ENCODE data around the gene CADM1.

CADM1 gene

DNA sequence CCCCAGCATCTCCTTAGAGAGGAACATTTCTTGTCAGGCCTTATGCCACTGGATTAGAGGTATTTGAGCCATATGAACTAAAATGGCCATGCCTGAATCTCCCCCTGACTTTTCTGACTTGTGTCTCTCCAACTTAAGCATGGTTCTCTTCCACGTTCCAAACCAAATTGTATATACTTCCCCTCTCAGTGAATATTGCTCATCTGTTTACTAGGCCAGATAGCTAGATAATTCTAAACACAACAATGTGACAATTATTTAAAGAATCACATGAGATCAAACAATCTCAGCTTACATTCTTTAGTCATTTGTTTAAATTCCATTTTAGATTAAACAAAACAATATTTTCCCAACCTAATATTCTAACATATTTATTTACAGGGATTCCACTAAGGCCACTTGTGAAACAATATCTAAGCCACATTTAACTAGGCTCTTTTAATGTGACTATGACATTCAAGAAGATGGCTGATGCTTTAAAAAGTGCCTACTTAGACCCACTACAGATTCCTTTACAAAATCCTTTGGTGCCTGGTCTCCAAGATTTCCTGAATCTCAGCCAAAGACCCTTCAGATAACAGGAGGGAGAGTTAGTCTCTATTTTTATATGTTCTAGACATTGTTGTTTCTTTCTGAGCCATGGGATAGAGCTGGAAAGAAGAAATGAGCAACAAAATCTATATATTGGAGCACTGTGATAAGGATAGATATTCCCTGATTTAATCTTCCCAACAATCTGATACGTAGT, 105.7 kb downstream of the CADM1 start:
- no peak for DNase-seq (ENCODE audit: low read depth)

DNA sequence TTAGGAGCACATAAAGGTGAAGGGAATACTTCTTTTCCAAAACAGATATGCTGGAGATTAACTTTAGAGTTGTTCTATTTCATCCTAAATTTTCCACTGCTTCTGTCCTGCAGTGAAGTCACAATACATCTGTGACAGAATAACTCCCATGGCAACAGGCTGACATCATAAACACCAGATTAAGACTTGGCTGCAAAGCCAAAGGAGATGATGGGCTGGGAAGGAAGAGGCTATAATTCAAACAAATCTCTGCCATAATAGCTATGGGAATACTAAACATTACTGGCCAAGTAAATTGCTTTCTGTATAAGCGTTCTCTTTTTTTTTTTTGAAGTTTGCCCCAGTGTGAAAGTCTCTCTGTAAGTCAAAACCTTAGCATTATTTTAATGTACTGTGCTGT, 107.7 kb downstream of the CADM1 start:
- no peak for DNase-seq (ENCODE audit: low read depth)

- DNase-seq (ENCODE audit: low read depth): no peak
Observed at GRCh38 chr11:115393950-115394349, 110.3 kb downstream of the CADM1 start.

- no peak for DNase-seq (ENCODE audit: low read depth)
Observed at GRCh38 chr11:115391598-115391997, 112.6 kb downstream of the CADM1 start.

DNA sequence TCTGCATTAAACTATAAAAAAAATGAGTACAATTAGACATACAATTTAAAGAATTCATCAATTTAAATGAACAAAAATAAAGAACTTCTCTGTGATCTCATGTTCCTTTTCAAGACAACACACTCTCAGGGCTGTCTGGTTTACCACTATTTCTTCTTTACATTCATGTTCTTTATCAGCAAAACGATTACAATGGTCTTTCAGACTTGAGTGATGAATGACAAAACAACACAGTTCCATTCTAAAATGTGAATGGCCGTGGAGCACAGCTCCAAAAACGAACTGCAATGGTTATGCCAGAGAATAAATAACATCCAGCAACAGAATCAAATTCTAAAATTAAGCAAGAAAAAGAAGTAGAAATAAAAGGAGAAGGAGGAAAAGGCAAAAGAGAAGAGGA, 113.1 kb downstream of the CADM1 start:
- DNase-seq (ENCODE audit: low read depth): no peak

DNA sequence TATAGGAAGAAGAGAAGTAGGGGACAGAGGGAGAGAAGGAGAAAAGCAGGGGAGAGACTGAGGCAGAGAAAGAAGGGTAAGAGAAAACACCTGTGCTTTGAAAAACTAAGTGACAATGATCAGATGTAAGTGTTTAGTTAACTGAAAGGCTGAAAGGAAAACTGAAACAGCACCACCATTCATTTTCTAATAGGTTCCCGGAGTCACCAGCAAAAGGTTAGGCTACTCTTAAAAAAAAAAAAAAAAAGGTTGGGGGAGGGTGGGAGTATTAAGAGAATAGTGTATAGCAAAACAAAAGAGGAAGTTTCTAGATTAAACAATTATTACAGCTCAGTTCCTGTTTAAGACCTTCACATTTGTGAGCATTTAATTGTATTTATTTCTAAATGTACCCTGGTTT, 113.8 kb downstream of the CADM1 start:
- no peak for DNase-seq (ENCODE audit: low read depth)

DNA sequence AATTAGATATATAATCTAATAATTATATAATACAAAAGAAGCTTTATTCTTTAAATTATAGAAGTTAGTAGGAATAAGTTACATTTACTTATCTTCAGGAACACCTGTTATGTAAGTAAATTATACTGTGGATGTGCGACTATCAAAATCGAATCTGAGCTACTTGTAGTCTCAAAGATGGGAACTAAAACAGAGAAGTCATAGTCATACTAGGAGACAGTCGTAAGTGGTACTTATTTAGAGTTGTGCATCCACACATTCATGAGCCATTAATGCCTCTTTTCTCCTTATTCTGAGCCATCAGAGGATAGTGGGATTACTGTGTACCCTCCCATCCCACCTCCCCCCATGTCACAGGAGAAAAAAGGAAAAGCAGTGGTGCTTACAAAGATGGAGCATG, 114.4 kb downstream of the CADM1 start:
- DNase-seq (ENCODE audit: low read depth): no peak

DNA sequence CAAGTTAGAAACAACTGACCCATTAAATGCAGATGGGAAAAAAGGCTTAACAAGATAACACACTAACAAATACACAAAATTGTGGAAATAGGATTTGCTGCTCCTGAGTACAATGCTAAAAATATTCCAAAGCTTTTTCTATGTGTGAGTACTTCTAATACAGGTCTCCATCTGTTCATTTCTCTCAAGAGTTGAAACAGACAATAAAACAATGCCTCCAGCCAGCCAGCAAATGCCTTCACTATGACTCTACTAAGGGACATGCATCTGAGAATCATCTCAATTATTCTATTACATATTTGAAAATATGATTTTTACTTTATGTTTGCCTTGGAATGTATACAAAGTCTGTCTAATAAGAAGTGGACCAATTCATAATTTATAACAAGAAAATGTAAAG, 119.0 kb downstream of the CADM1 start:
- no peak for DNase-seq (ENCODE audit: low read depth)

DNA sequence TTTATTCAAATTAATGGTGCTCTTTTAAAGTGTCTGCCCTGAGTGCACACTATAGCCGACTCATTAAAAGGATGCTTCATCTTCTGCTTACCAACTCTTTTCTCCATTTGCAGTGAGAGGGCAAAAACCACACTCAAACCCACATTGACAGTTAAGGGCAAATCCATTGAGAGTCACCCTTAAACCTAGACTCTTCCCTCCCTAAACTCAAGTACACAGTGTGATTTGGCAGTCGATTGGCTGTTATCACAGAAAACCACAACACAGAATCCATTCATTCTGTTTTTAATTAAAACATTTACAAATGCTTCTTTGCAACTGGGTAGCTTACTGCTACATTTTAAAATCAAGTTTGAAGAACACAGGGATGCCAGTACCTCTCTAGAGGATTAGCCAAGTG, 120.0 kb downstream of the CADM1 start:
- no peak for DNase-seq (ENCODE audit: low read depth)

DNA sequence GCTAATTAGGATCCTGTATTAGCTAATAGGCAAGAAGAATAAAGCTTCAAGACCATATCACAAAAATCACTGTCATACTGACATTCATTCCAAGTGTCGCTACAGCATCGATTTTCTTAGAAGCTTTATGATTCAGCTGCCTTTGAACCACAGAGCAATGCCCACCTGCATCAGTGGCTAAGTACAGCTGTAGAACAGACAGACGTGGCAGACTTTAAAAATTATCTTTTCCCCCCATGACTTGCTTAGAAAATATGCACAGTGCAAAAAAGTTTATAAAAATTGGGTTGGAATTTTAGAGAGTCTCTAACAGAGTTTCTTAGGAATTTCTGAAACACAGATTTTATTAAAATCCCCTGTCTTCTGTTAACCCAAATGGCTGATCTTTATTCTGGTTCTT, 120.8 kb downstream of the CADM1 start:
- DNase-seq (ENCODE audit: low read depth): no peak

DNA sequence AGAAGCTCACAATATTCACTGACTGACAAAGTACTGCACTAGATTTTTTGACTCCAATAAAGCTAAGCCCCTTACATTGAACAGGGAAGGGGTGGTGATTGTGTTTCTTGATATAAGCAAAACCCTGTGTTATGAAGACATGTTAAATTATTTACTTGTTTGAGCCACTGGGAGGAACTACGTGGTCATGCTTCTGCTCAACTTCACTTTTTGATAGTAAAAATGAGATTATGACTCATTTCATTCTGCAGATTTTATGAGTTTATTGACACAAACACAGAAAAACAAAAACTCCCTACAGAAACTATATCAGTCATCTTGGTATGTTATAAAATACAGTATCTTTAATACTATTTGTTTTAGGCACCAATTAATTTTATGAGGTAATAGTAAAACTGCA, 124.7 kb downstream of the CADM1 start:
- no peak for DNase-seq (ENCODE audit: low read depth)

DNA sequence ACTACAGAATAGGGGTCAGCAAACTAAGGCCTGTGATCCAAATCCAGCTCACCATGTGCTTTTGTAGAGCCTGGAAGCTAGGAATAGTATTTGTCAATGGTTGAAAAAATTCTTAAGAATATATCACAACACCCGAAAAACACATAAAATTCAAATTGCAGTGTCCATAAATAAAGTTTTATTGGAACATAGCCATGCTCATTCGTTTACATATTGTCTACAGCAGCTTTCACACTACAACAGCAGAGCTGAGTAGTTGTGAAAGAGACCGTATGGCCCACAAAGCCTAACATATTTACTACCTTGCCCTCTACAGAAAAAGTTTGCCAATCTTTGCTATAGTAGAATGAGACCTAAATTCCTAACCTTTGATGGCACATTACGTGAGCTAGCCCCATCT, 125.7 kb downstream of the CADM1 start:
- DNase-seq (ENCODE audit: low read depth): no peak

DNA sequence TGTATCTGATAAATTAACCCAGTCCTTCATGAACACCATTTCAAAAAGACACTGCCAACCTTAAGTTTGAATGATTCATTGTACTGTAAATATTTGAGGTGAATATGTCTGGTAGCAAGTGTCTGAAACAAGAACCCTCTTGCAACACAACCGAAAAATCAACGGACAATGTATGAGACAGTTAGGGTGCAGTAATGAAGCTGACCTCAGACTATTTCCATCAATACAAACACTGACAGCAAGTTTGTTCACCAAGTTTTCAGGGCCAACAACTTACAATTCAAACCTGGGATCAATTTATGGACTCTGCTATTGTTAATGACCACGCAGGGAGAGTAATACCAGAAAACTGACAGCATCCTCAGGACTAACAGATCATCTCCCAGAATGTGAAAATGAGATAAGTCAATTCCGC, 126.3 kb downstream of the CADM1 start:
- no peak for DNase-seq (ENCODE audit: low read depth)

- DNase-seq (ENCODE audit: low read depth): no peak
Observed at GRCh38 chr11:115368616-115369015, 135.6 kb downstream of the CADM1 start.

DNA sequence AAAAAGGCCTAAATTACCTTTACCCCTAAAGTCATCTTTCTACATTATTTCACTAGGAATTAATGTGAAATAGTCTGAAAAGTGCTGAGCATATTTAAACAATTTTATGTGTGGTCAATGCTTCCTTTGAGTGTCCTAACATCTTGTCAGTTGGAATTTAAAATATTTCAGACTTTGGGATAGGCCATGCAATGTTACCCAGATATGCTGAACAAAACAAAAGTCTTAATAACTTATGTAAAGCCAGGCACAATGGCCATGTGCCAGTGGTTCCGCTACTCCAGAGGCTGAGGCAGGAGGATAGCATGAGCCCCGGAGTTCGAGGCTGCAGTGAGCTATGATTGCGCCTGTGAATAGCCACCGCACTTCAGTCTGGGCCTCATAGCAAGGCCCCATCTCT, 137.4 kb downstream of the CADM1 start:
- DNase-seq (ENCODE audit: low read depth): no peak

GRCh38 chr11:115365907-115366306, 138.3 kb downstream of the CADM1 start:
- DNase-seq (ENCODE audit: low read depth): no peak

GRCh38 chr11:115364896-115365295, 139.3 kb downstream of the CADM1 start:
- no peak for DNase-seq (ENCODE audit: low read depth)

- no peak for DNase-seq (ENCODE audit: low read depth)
Observed at GRCh38 chr11:115363921-115364320, 140.3 kb downstream of the CADM1 start.

DNA sequence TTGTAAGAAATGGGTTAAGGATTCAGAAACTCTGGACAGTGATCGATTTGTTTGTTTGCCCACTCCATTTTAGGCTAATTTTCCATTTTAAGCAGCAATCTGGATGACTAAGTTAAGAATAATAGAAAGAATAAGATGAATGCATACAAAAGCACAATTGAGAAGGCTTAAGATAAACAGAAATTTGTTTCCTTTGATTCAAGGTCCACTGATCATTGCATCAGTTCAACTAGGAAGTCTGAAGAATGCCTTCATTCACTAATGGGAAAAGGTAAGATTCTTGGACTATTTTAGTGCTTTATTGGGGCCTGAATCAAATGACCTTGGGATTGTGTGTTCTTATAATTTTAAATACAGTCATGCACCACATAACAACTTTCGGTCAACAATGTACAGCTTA, 140.8 kb downstream of the CADM1 start:
- DNase-seq (ENCODE audit: low read depth): no peak

GRCh38 chr11:115362997-115363396, 141.2 kb downstream of the CADM1 start:
- DNase-seq (ENCODE audit: low read depth): no peak

DNA sequence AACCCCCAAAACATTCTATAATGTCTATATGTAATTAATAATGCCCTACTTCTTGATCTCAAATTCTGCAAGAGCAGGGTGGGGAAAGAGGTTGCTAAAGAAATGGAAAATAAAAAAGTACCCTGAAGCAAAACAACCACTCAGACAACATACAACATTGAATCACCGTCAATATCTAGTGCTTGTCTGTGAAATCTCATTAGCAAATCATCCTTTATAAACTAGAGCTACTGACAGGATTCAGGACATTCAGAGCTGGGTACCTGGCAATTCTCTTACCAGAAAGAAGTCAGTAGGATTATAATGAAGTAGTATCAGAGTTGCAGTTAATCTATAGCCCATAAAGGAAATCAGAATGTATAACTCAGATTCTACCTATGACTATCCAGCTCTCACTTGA, 143.2 kb downstream of the CADM1 start:
- DNase-seq (ENCODE audit: low read depth): no peak

DNA sequence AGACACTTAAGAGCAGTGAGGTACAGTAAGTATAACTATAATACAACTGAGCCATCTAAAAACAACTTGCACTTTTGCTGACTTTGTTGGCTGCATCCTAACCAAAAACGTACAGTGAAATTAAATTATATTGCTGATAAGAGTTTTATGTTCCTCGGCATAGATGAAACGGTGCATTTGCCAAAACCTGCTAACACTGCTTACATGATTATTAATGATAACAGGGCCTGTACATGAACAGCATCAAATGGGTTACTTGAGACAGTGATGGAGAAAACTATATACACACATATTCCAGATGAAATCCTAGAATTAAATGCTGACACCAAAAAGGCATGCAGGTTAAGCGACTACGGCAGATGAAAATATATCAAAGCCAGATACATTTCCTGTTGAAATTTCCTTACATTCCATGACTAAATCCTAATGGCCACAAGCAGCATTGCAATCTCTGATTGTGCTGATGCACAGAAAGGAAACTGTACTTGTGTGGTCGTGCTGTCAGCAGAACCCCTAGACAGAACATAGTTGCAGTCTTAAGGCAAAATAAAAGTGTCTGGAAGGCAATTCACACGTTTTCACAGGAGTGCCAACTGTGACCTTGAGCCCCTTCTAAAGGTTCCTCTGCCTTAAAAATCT, 143.9 kb downstream of the CADM1 start:
- no peak for DNase-seq (ENCODE audit: low read depth)

GRCh38 chr11:115357066-115357465, 147.1 kb downstream of the CADM1 start:
- no peak for DNase-seq (ENCODE audit: low read depth)
